ENCODE measurements around the gene DCK.

DCK gene

GRCh38 chr4:71062436-71062835 lies 69.0 kb downstream of the DCK start:
- H3K4me3 ChIP-seq (replicated peaks in 1 of 2; ENCODE audit: low read depth in 2 of 2, low read length in 2 of 2): no peak overlapping the region
- TF ChIP-seq CTCF (IDR thresholded peaks at IDR 0.05; ENCODE audit: low read depth, low read length): no peak
- DNase-seq (ENCODE audit: low read depth in 2 of 2): no peak

- no peak for TF ChIP-seq CTCF (IDR thresholded peaks at IDR 0.05; ENCODE audit: low read depth, low read length)
- DNase-seq (ENCODE audit: low read depth in 2 of 2): no peak
- H3K4me3 ChIP-seq (replicated peaks in 1 of 2; ENCODE audit: low read depth in 2 of 2, low read length in 2 of 2): no peak overlapping the region
Measured at GRCh38 chr4:71063711-71064110, 70.3 kb downstream of the DCK start.

- DNase-seq (ENCODE audit: low read depth in 2 of 2): no peak
- H3K4me3 ChIP-seq (replicated peaks in 1 of 2; ENCODE audit: low read depth in 2 of 2, low read length in 2 of 2): no peak overlapping the region
- TF ChIP-seq CTCF (IDR thresholded peaks at IDR 0.05; ENCODE audit: low read depth, low read length): no peak
Measured at GRCh38 chr4:71064521-71064920, 71.1 kb downstream of the DCK start.

- no peak for TF ChIP-seq CTCF (IDR thresholded peaks at IDR 0.05; ENCODE audit: low read depth, low read length)
- DNase-seq (ENCODE audit: low read depth in 2 of 2): no peak
- no peak overlapping the region for H3K4me3 ChIP-seq (replicated peaks in 1 of 2; ENCODE audit: low read depth in 2 of 2, low read length in 2 of 2)
Measured at GRCh38 chr4:71065991-71066510, 72.6 kb downstream of the DCK start.

GRCh38 chr4:71066737-71067716 lies 73.6 kb downstream of the DCK start:
- DNase-seq (ENCODE audit: low read depth in 2 of 2): no peak
- no peak overlapping the region for H3K4me3 ChIP-seq (replicated peaks in 1 of 2; ENCODE audit: low read depth in 2 of 2, low read length in 2 of 2)
- TF ChIP-seq CTCF (IDR thresholded peaks at IDR 0.05; ENCODE audit: low read depth, low read length): no peak

GRCh38 chr4:71069063-71069462 lies 75.6 kb downstream of the DCK start:
- no peak for DNase-seq (ENCODE audit: low read depth in 2 of 2)
- no peak overlapping the region for H3K4me3 ChIP-seq (replicated peaks in 1 of 2; ENCODE audit: low read depth in 2 of 2, low read length in 2 of 2)
- TF ChIP-seq CTCF (IDR thresholded peaks at IDR 0.05; ENCODE audit: low read depth, low read length): no peak
